AG04450 (cell line): ENCODE data around the gene NBAS. TPM values are rescaled to one million over a fixed set of nuclear protein-coding genes. Genes with fewer than 3 reads are reported as not detected.
"Not testable (repeated sequence)": the region's sequence is repeated elsewhere in the genome, so short reads cannot be mapped to it uniquely, and the experiment has no call there.

ENCODE experiments used
- CTCF ChIA-PET: fragments of 300-600, 350-600 bp; formaldehyde crosslinking; extraction: SDS; loops from one replicate; lab custom pipeline; 2022; ENCODE audit warnings: antibody characterized with exemption, inconsistent platforms; lab: Charles Lee
- POLR2A ChIA-PET: fragments of 350-600 bp; formaldehyde crosslinking; extraction: SDS; loops from one replicate; lab custom pipeline; 2021; ENCODE audit warnings: antibody characterized with exemption, inconsistent platforms; lab: Yijun Ruan, JAX
- DNase-seq: peaks from one replicate; pipeline ENCODE4 v3.0.0-alpha.2; 2011; ENCODE audit warnings: low read depth, low spot score
- H3K27ac ChIP-seq: one replicate; pipeline ENCODE4 v1.5.1; 2012; ENCODE audit warnings: low read depth, low read length, control low read depth
- H3K27me3 ChIP-seq: one replicate; pipeline ENCODE4 v1.6.0; 2012; ENCODE audit warnings: low read length; ENCODE audit not compliant: control insufficient read depth, insufficient read depth
- H3K4me3 ChIP-seq: 2 replicates; pipeline ENCODE4 v1.5.1; 2011; ENCODE audit warnings: mild to moderate bottlenecking, low read depth, low read length, control low read depth
- H3K9me3 ChIP-seq: 2 replicates; pipeline ENCODE4 v1.5.1; 2012; ENCODE audit warnings: low read length; ENCODE audit not compliant: control insufficient read depth, insufficient read depth
- CTCF ChIP-seq: IDR thresholded peaks from 2 replicates; pipeline ENCODE4 v1.5.1; 2011; ENCODE audit warnings: low read depth, low read length, control low read depth, inconsistent platforms
- polyA plus RNA-seq: library from polyadenylated mRNA; depleted of rRNA; stranded (reverse); fragments of >200 nt; gene quantifications from 2 replicates; pipeline ENCODE4 v1.2.3, GENCODE V29; 2011

The NBAS gene
- polyA plus RNA-seq, 1 experiment, result 45.0 TPM

- H3K9me3 ChIP-seq, result no peaks in the 10 kb centered on the region
- H3K27me3 ChIP-seq, result no peaks in the 10 kb centered on the region
- CTCF ChIA-PET, result interaction anchor here (0.6 kb wide), 1 partner anchor 60 kb away, joined by 3 read pairs; no protein-coding TSS in a partner anchor
- POLR2A ChIA-PET, result no interaction called here
- no peak for TF ChIP-seq CTCF
- no peak for DNase-seq
- no peak overlapping the region for H3K27ac ChIP-seq
- no peak overlapping the region for H3K4me3 ChIP-seq
Measured at GRCh38 chr2:15447381-15447780, 113.8 kb downstream of the NBAS start.

DNA sequence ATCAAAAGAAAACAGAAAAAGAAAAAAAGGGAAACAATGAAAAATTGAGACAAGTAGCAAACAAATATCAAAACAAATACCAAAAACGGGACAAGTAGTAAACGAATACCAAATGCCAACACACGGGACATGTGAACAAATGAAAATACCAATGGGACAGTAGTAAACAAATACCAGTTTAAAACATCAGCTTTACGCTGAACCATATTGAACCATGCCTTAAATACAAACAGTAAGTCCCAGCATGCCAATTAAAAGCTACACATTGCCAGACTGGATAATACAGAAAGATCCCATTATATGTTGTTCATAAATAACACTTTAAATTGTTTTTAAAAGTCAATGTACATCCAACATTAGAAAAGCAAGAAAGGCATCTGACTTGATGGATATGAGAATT lies 114.2 kb downstream of the NBAS start:
- Histone ChIP-seq H3K4me3 (no peak overlapping the region), H3K9me3 (no peaks in the 10 kb centered on the region), H3K27ac (no peak overlapping the region), H3K27me3 (no peaks in the 10 kb centered on the region)
- no peak for TF ChIP-seq CTCF
- ChIA-PET CTCF (no interaction called here), POLR2A (no interaction called here)
- DNase-seq, result no peak

GRCh38 chr2:15445891-15446562 lies 115.1 kb downstream of the NBAS start:
- no peak overlapping the region for H3K4me3 ChIP-seq
- no peak for DNase-seq
- CTCF ChIA-PET, result no interaction called here
- no peaks in the 10 kb centered on the region for H3K27me3 ChIP-seq
- POLR2A ChIA-PET, result no interaction called here
- no peak for TF ChIP-seq CTCF
- H3K27ac ChIP-seq, result no peak overlapping the region
- H3K9me3 ChIP-seq, result no peaks in the 10 kb centered on the region

GRCh38 chr2:15439768-15440524 lies 121.2 kb downstream of the NBAS start:
- POLR2A ChIA-PET, CTCF ChIA-PET, H3K9me3 ChIP-seq, H3K4me3 ChIP-seq, DNase-seq, H3K27ac ChIP-seq, H3K27me3 ChIP-seq: not testable (repeated sequence)

DNA sequence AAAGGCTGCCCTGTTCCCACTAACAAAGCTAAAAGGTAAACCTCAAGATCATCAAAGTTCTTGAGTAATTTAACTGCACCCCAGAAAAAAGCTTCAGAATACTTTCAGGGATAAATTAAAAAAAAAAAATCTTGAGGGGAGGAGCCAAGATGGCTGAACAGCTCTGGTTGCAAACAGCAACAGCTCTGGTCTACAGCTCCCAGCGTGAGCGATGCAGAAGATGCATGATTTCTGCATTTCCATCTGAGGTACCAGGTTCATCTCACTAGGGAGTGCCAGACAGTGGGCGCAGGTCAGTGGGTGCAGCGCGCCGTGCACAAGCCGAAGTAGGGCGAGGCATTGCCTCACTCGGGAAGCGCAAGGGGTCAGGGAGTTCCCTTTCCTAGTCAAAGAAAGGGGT lies 121.8 kb downstream of the NBAS start:
- H3K9me3 ChIP-seq, DNase-seq, H3K4me3 ChIP-seq, H3K27me3 ChIP-seq, CTCF ChIA-PET, H3K27ac ChIP-seq, POLR2A ChIA-PET: not testable (repeated sequence)

GRCh38 chr2:15436195-15436594 lies 124.9 kb downstream of the NBAS start:
- Histone ChIP-seq H3K9me3 (peaks cover 5% of the 10 kb centered on the region; the same call in 1 of the 2 replicates), H3K27me3 (no peaks in the 10 kb centered on the region), H3K27ac (no peak overlapping the region), H3K4me3 (no peak overlapping the region)
- CTCF ChIA-PET, result no interaction called here
- POLR2A ChIA-PET, result no interaction called here
- no peak for DNase-seq
- TF ChIP-seq CTCF, result no peak
